GM12873 (cell line): Measurements from ENCODE around the gene CROCC.

Source experiments
- CTCF ChIP-seq: IDR thresholded peaks from 2 replicates; pipeline ENCODE4 v1.5.1; 2012; ENCODE audit warnings: low read depth, mild to moderate bottlenecking, moderate library complexity, low read length, control low read depth; ENCODE audit not compliant: insufficient read depth; ENCODE audit errors: missing control alignments

CROCC gene

GRCh38 chr1:16938351-16939321 is 16.9 kb downstream of the CROCC start:
- no peak for TF ChIP-seq CTCF

GRCh38 chr1:16944038-16944437 is 22.3 kb downstream of the CROCC start:
- no peak for TF ChIP-seq CTCF

GRCh38 chr1:16946646-16947045 is 24.9 kb downstream of the CROCC start:
- no peak for TF ChIP-seq CTCF

GRCh38 chr1:16954579-16954978 is 32.8 kb downstream of the CROCC start:
- TF ChIP-seq CTCF = no peak

GRCh38 chr1:16955186-16955585 is 33.5 kb downstream of the CROCC start:
- no peak for TF ChIP-seq CTCF

GRCh38 chr1:16956775-16957174 is 35.0 kb downstream of the CROCC start:
- no peak for TF ChIP-seq CTCF

- TF ChIP-seq CTCF = no peak
Measured at GRCh38 chr1:16957731-16958130, 36.0 kb downstream of the CROCC start.
